H1 (cell line): Measurements from ENCODE around the gene NDUFA13. TPM values are rescaled to one million over a fixed set of nuclear protein-coding genes. Genes with fewer than 3 reads are reported as not detected.
A peak's percentile ranks its signal among the peaks of the same experiment; 100 is the strongest.

ENCODE experiments used
- CTCF ChIA-PET: fragments of 300-600 bp; sonication (Branson Sonifier 250); formaldehyde crosslinking; loops from one replicate; lab custom pipeline; 2021; ENCODE audit not compliant: partially characterized antibody; lab: Charles Lee
- POLR2A ChIA-PET: fragments of 300-600 bp; sonication (Branson Sonifier 250); formaldehyde crosslinking; loops from one replicate; lab custom pipeline; 2021; ENCODE audit warnings: inconsistent platforms; ENCODE audit not compliant: partially characterized antibody; lab: Charles Lee
- DNase-seq, 2 experiments: peaks; one replicate each; pipeline versions ENCODE4 v3.0.0 to v3.0.0-alpha.2; 2010 to 2022; ENCODE audit warnings: low spot score in 2 of 2, low read depth in 1 of 2, mixed read lengths in 1 of 2
- FAIRE-seq: peaks from 2 replicates; lab custom pipeline; 2011; peaks lifted over from hg19 to GRCh38; lab: Jason Lieb, UNC
- H2AFZ ChIP-seq: 2 replicates; pipeline ENCODE4 v1.8.1; 2012; ENCODE audit warnings: low read length, inconsistent platforms
- H2AK5ac ChIP-seq: 2 replicates; pipeline ENCODE4 v1.6.1; 2013; ENCODE audit warnings: low read depth, low read length
- H2BK120ac ChIP-seq: replicated peaks from 2 replicates; pipeline ENCODE3; 2013; ENCODE audit warnings: low read depth, low read length, inconsistent platforms
- H2BK12ac ChIP-seq: 2 replicates; pipeline ENCODE4 v1.6.1; 2013; ENCODE audit warnings: low read depth, low read length
- H2BK15ac ChIP-seq: 2 replicates; pipeline ENCODE4 v1.6.1; 2013; ENCODE audit warnings: low read length
- H2BK20ac ChIP-seq: 2 replicates; pipeline ENCODE4 v1.6.1; 2013; ENCODE audit warnings: low read length
- H2BK5ac ChIP-seq: 2 replicates; pipeline ENCODE4 v1.6.1; 2013; ENCODE audit warnings: low read depth, low read length
- H3K14ac ChIP-seq: 2 replicates; pipeline ENCODE4 v1.6.1; 2013; ENCODE audit warnings: inconsistent platforms; ENCODE audit not compliant: insufficient read length
- H3K18ac ChIP-seq: 2 replicates; pipeline ENCODE4 v1.6.1; 2013; ENCODE audit warnings: low read length; ENCODE audit errors: extremely low read depth
- H3K23ac ChIP-seq: 2 replicates; pipeline ENCODE4 v1.6.1; 2013; ENCODE audit warnings: inconsistent platforms; ENCODE audit not compliant: insufficient read length
- H3K23me2 ChIP-seq: 2 replicates; pipeline ENCODE4 v1.6.1; 2013; ENCODE audit warnings: low read depth, low read length
- H3K27ac ChIP-seq: 2 replicates; pipeline ENCODE4 v1.6.1; 2011; ENCODE audit warnings: low read depth, low read length, inconsistent platforms
- H3K27me3 ChIP-seq, 4 experiments: replicated peaks in 1 of 4; 1 replicate in 1 of 4; 2 replicates in 3 of 4; pipeline versions ENCODE4 v1.6.1 to v1.8.1; 2011 to 2013; ENCODE audit warnings: low read length in 3 of 4, mild to moderate bottlenecking in 3 of 4, inconsistent platforms in 2 of 4, mixed read lengths in 2 of 4, moderate library complexity in 1 of 4; ENCODE audit not compliant: control insufficient read depth in 3 of 4, insufficient read depth in 3 of 4; ENCODE audit errors: extremely low read depth in 1 of 4
- H3K36me3 ChIP-seq, 4 experiments: 2 replicates each; pipeline versions ENCODE4 v1.6.1 to v1.8.1; 2011 to 2013; ENCODE audit warnings: mild to moderate bottlenecking in 4 of 4, low read length in 3 of 4, moderate library complexity in 2 of 4, control low read depth in 1 of 4, inconsistent platforms in 1 of 4; ENCODE audit not compliant: insufficient read depth in 4 of 4, control insufficient read depth in 2 of 4
- H3K4ac ChIP-seq: replicated peaks from 2 replicates; pipeline ENCODE3; 2013; ENCODE audit warnings: low read length, low read depth, mixed read lengths, inconsistent platforms; ENCODE audit not compliant: insufficient read length
- H3K4me1 ChIP-seq, 4 experiments: replicated peaks in 1 of 4; 1 replicate in 1 of 4; 2 replicates in 3 of 4; pipeline versions ENCODE4 v1.6.1 to v1.8.1; 2011 to 2013; ENCODE audit warnings: low read length in 3 of 4, inconsistent platforms in 2 of 4, mixed read lengths in 1 of 4; ENCODE audit not compliant: insufficient read depth in 4 of 4, control insufficient read depth in 3 of 4
- H3K4me2 ChIP-seq, 2 experiments: 2 replicates each; pipeline versions ENCODE4 v1.6.1 to v1.8.1; 2011 to 2013; ENCODE audit warnings: low read depth in 2 of 2, low read length in 2 of 2, control low read depth in 1 of 2, inconsistent platforms in 1 of 2, mild to moderate bottlenecking in 1 of 2; ENCODE audit not compliant: insufficient read depth in 1 of 2
- H3K4me3 ChIP-seq, 4 experiments: fragments of 200-600, 300-600 bp in 1 of 4; sonication (generic), shearing (Covaris generic), sonication (Bioruptor Twin) in 1 of 4; 2 replicates each; pipeline versions ENCODE4 v1.5.1 to v1.8.1; 2011 to 2016; ENCODE audit warnings: low read length in 4 of 4, low read depth in 3 of 4, control low read depth in 2 of 4, inconsistent platforms in 2 of 4, mild to moderate bottlenecking in 2 of 4, mixed read lengths in 1 of 4, moderate library complexity in 1 of 4; ENCODE audit not compliant: insufficient read depth in 2 of 4; ENCODE audit errors: extremely low read depth in 1 of 4
- H3K56ac ChIP-seq: replicated peaks from 2 replicates; pipeline ENCODE3; 2013; ENCODE audit warnings: low read depth, mild to moderate bottlenecking, mixed read lengths, low read length, inconsistent platforms; ENCODE audit not compliant: insufficient read length
- H3K79me1 ChIP-seq: 2 replicates; pipeline ENCODE4 v1.6.1; 2013; ENCODE audit warnings: low read depth, low read length, control low read depth
- H3K79me2 ChIP-seq, 2 experiments: 2 replicates each; pipeline versions ENCODE4 v1.6.1 to v1.8.1; 2012 to 2013; ENCODE audit warnings: low read length in 2 of 2, mild to moderate bottlenecking in 2 of 2, inconsistent platforms in 1 of 2; ENCODE audit not compliant: insufficient read depth in 2 of 2, control insufficient read depth in 1 of 2
- H3K9ac ChIP-seq, 4 experiments: replicated peaks in 1 of 4; 1 replicate in 1 of 4; 2 replicates in 3 of 4; pipeline versions ENCODE4 v1.6.1 to v1.8.1; 2011 to 2013; ENCODE audit warnings: low read depth in 3 of 4, low read length in 3 of 4, control low read depth in 2 of 4, mild to moderate bottlenecking in 2 of 4, moderate library complexity in 2 of 4, inconsistent platforms in 1 of 4; ENCODE audit errors: extremely low read depth in 1 of 4
- H3K9me3 ChIP-seq, 2 experiments: 2 replicates each; pipeline versions ENCODE4 v1.6.1 to v1.8.1; 2012 to 2013; ENCODE audit warnings: mild to moderate bottlenecking in 2 of 2, moderate library complexity in 2 of 2, control low read depth in 1 of 2, inconsistent platforms in 1 of 2, low read depth in 1 of 2, low read length in 1 of 2, mixed read lengths in 1 of 2; ENCODE audit not compliant: insufficient read depth in 2 of 2
- H4K20me1 ChIP-seq, 2 experiments: replicated peaks in 1 of 2; 2 replicates each; pipeline versions ENCODE3 to v1.8.1; 2011 to 2013; ENCODE audit warnings: inconsistent platforms in 2 of 2, low read length in 2 of 2, mild to moderate bottlenecking in 1 of 2; ENCODE audit not compliant: insufficient read depth in 2 of 2, control insufficient read depth in 1 of 2
- H4K5ac ChIP-seq: 2 replicates; pipeline ENCODE4 v1.6.1; 2013; ENCODE audit warnings: low read length, low read depth, mixed read lengths, inconsistent platforms; ENCODE audit not compliant: insufficient read length
- H4K8ac ChIP-seq: 2 replicates; pipeline ENCODE4 v1.8.0; 2013; ENCODE audit warnings: mild to moderate bottlenecking, moderate library complexity, low read length, inconsistent platforms; ENCODE audit not compliant: insufficient read depth; ENCODE audit errors: extremely low read depth
- H4K91ac ChIP-seq: replicated peaks from 2 replicates; pipeline ENCODE3; 2013; ENCODE audit warnings: low read length, mixed read lengths, inconsistent platforms; ENCODE audit not compliant: insufficient read length
- MAFK ChIP-seq: IDR thresholded peaks from 2 replicates; pipeline ENCODE4 v1.6.1; 2012; ENCODE audit warnings: low read depth, mild to moderate bottlenecking, improper control_type of control experiment, low read length
- WGBS, 2 experiments: shearing (Covaris generic) in 1 of 2; methylation state at CpG; one replicate each; pipeline versions ENCODE4 v1.1.6 to v1.1.7; 2013 to 2015; ENCODE audit warnings: low lambda C conversion rate in 2 of 2, mixed read lengths in 2 of 2, inconsistent platforms in 1 of 2, low coverage in 1 of 2, missing lambda C conversion rate in 1 of 2; ENCODE audit not compliant: insufficient replicate concordance in 2 of 2, insufficient coverage in 1 of 2, insufficient read length in 1 of 2; ENCODE audit errors: extremely low coverage in 1 of 2, missing lambda C conversion rate in 1 of 2; 5-methylcytosine and 5-hydroxymethylcytosine counted together
- polyA plus RNA-seq, 7 experiments: library from polyadenylated mRNA; depleted of rRNA in 3 of 7; stranded (reverse) in 5 of 7; unstranded in 2 of 7; fragments of >200 nt in 5 of 7; fragments of 200-250 nt in 2 of 7; gene quantifications; 1 replicate in 5 of 7; 2 replicates in 1 of 7; 4 replicates in 1 of 7; pipeline versions ENCODE4 v1.2.1 to v1.2.3, GENCODE V29; 2011 to 2013; ENCODE audit warnings: missing spikeins in 2 of 7, mixed read lengths in 2 of 7
- total RNA-seq: library from RNA; stranded (reverse); fragmentation: NEBNext Ultra II Directional; extraction: Animal tissue kit (Norgen Biotek cat#: 25700); gene quantifications from 2 replicates; pipeline ENCODE4 v1.2.1, GENCODE V29; 2021
- TF ChIP-seq, protein P1 (sequence below): IDR thresholded peaks from 2 replicates; pipeline ENCODE4 v1.6.1; 2011; ENCODE audit warnings: low read depth, mild to moderate bottlenecking, low read length; ENCODE audit not compliant: insufficient read depth

NDUFA13 gene
- total and polyA plus RNA-seq, 2 of the 8 experiments (the other 6 are each of a cell fraction or from before 2014, with no cell fraction given): 413 to 1,105 TPM

- H3K36me3 ChIP-seq: no peaks in the 10 kb centered on the region
- 82% methylated on average over 8 of the region's 8 CpGs; no CpG with 5 or more reads in 1 of the 2 experiments for WGBS, 2 experiments
- H4K8ac ChIP-seq: 0 out of 2 replicates have a peak overlapping the region, but pooled peaks have one; percentile 53
- no peak overlapping the region for H3K23ac ChIP-seq
- POLR2A ChIA-PET: interaction anchor here (0.6 to 1.8 kb wide), 5 partner anchors 10 to 74 kb away, joined by 3 to 7 read pairs (median 4); partner anchors contain the start of gene YJEFN3
- H3K56ac ChIP-seq: no peak overlapping the region
- H3K79me2 ChIP-seq: no peaks in the 10 kb centered on the region
- FAIRE-seq (no peak), DNase-seq (no peak)
- H4K5ac ChIP-seq: no peak overlapping the region
- 0 out of 2 replicates have a peak, but pooled peaks cover 1% of the 10 kb centered on the region for H3K79me1 ChIP-seq
- 0 out of 2 replicates have a peak overlapping the region, but pooled peaks have one; percentile 27 for H2BK12ac ChIP-seq
- no peak overlapping the region for H3K4me2 ChIP-seq
- H2BK120ac ChIP-seq: no peak overlapping the region
- no peak overlapping the region for H3K4ac ChIP-seq
- no peaks in the 10 kb centered on the region for H4K20me1 ChIP-seq
- CTCF ChIA-PET: interaction anchor here (0.7 to 15.7 kb wide), 7 partner anchors 13 to 102 kb away, joined by 3 to 223 read pairs (median 38); partner anchors contain the start of genes CILP2 and YJEFN3
- H3K4me1 ChIP-seq: no peaks in the 10 kb centered on the region; a peak in 3 of 7 replicates
- no peak overlapping the region for H2BK5ac ChIP-seq
- H3K18ac ChIP-seq: no peak overlapping the region
- no peak overlapping the region for H2AK5ac ChIP-seq
- no peak overlapping the region for H3K27ac ChIP-seq
- no peaks in the 10 kb centered on the region; a peak in 1 of 7 replicates for H3K27me3 ChIP-seq
- H3K9me3 ChIP-seq: no peaks in the 10 kb centered on the region
- H3K9ac ChIP-seq: no peak overlapping the region
- H4K91ac ChIP-seq: no peak overlapping the region
- no peaks in the 10 kb centered on the region for H3K23me2 ChIP-seq
- TF ChIP-seq MAFK: 0 out of 2 replicates have a peak, but pooled peaks have one; percentile 4
- TF ChIP-seq, protein P1, sequence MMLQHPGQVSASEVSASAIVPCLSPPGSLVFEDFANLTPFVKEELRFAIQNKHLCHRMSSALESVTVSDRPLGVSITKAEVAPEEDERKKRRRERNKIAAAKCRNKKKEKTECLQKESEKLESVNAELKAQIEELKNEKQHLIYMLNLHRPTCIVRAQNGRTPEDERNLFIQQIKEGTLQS: no peak
- TF ChIP-seq, all 59 proteins: peak for 1
- no peak overlapping the region for H3K14ac ChIP-seq
- no peak overlapping the region for H2AFZ ChIP-seq
- H3K4me3 ChIP-seq: no peak overlapping the region
- H2BK15ac ChIP-seq: 0 out of 2 replicates have a peak overlapping the region, but pooled peaks have one; percentile 18
- no peak overlapping the region for H2BK20ac ChIP-seq
These were observed 34.5 kb downstream of the NDUFA13 start for GRCh38 chr19:19550485-19550929.
